ENCODE data around the gene HYLS1.

DNA sequence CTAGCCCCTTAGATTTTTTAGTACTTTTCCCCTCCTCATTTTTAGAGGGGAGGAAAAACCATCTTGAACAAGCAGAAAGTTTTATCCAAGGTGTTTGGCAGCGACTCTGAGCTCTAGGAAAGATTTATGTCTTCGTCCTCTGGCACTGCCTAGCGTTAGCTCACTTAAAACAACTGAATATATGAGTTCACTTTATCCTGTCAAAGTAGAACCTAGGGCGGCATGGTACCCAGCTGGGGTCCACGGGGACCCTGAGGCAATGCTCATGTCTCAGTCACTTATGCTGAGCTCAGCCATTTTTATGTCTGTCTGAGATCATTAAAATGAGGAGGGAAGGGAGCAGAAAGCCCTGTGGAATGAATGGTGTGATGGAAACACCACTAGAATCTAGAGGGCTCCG is 44.2 kb downstream of the HYLS1 start:
- TF ChIP-seq POLR2A (IDR thresholded peaks at IDR 0.05): no peak
- TF ChIP-seq, protein P1, sequence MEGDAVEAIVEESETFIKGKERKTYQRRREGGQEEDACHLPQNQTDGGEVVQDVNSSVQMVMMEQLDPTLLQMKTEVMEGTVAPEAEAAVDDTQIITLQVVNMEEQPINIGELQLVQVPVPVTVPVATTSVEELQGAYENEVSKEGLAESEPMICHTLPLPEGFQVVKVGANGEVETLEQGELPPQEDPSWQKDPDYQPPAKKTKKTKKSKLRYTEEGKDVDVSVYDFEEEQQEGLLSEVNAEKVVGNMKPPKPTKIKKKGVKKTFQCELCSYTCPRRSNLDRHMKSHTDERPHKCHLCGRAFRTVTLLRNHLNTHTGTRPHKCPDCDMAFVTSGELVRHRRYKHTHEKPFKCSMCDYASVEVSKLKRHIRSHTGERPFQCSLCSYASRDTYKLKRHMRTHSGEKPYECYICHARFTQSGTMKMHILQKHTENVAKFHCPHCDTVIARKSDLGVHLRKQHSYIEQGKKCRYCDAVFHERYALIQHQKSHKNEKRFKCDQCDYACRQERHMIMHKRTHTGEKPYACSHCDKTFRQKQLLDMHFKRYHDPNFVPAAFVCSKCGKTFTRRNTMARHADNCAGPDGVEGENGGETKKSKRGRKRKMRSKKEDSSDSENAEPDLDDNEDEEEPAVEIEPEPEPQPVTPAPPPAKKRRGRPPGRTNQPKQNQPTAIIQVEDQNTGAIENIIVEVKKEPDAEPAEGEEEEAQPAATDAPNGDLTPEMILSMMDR (IDR thresholded peaks at IDR 0.05): no peak

Data from adrenal gland (tissue), 5 donors.